Astrocyte of the spinal cord (primary cell): ENCODE measurements around the gene TNKS2.

ENCODE experiments used
- DNase-seq: peaks from one replicate; pipeline ENCODE4 v3.0.0; 2011; ENCODE audit warnings: low read depth, low spot score
- H3K4me3 ChIP-seq: 2 replicates; pipeline ENCODE4 v1.5.1; 2011; ENCODE audit warnings: low read depth, mild to moderate bottlenecking, low read length, moderate library complexity
- CTCF ChIP-seq: IDR thresholded peaks from 2 replicates; pipeline ENCODE4 v1.5.1; 2012; ENCODE audit warnings: low read depth, mild to moderate bottlenecking, low read length, inconsistent platforms
- in situ Hi-C: cut with HindIII; loops from 2 replicates; pipeline ENCODE4 v1.10.0; 2017; ENCODE audit warnings: low sequenced_read_pairs

Gene TNKS2

GRCh38 chr10:91864099-91864498, 65.9 kb downstream of the TNKS2 start:
- no peak overlapping the region for H3K4me3 ChIP-seq
- DNase-seq: no peak
- TF ChIP-seq CTCF: no peak
- in situ Hi-C loops: no loop called here

- H3K4me3 ChIP-seq: no peak overlapping the region
- DNase-seq: no peak
- in situ Hi-C loops: no loop called here
- TF ChIP-seq CTCF: no peak
Measured at GRCh38 chr10:91864744-91865143, 66.5 kb downstream of the TNKS2 start.

- in situ Hi-C loops: no loop called here
- no peak for TF ChIP-seq CTCF
- no peak for DNase-seq
- no peak overlapping the region for H3K4me3 ChIP-seq
Measured at GRCh38 chr10:91865562-91866081, 67.4 kb downstream of the TNKS2 start.

GRCh38 chr10:91875156-91875555, 76.9 kb downstream of the TNKS2 start:
- in situ Hi-C loops: no loop called here
- no peak for TF ChIP-seq CTCF
- DNase-seq: no peak
- no peak overlapping the region for H3K4me3 ChIP-seq

- DNase-seq: no peak
- in situ Hi-C loops: no loop called here
- no peak for TF ChIP-seq CTCF
- no peak overlapping the region for H3K4me3 ChIP-seq
Measured at GRCh38 chr10:91875779-91876178, 77.6 kb downstream of the TNKS2 start.

GRCh38 chr10:91879515-91880170, 81.4 kb downstream of the TNKS2 start:
- no peak overlapping the region for H3K4me3 ChIP-seq
- in situ Hi-C loops: no loop called here
- DNase-seq: no peak
- TF ChIP-seq CTCF: no peak
